ENCODE measurements around the gene ARPIN.
"Not testable (repeated sequence)": the region's sequence is repeated elsewhere in the genome, so short reads cannot be mapped to it uniquely, and the experiment has no call there.

Gene ARPIN

GRCh38 chr15:89912674-89913396 is at the start of gene ARPIN:
Gene ARPIN, minus strand, starts transcription at chr15:89912952. Its CDS starts 117 bp downstream, at chr15:89912835.
- no peak for DNase-seq

GRCh38 chr15:89958107-89958805 is 45.5 kb upstream of the ARPIN start:
- no peak for DNase-seq

DNA sequence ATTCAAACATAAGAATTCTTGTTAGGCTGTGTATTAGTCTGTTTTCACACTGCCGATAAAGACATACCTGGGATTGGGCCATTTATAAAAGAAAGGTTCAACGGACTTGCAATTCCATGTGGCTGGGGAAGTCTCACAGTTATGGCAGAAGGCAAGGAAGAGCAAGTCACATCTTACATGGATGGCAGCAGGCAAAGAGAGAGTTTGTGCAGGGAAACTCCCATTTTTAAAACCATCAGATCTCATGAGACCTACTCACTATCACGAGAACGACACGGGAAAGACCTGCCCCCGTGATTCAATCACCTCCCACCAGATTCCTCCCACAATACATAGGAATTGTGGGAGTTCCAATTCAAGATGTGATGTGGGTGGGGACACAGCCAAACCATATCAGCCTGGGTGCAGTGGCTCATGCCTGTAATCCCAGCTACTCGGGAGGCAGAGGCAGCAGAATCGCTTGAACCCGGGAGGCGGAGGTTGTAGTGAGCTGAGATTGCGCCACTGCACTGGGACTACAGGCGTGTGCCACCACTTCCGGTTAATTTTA is 42.8 kb upstream of the ARPIN start:
- DNase-seq, result not testable (repeated sequence)

GRCh38 chr15:89954541-89954940 is 41.8 kb upstream of the ARPIN start:
- no peak for DNase-seq

GRCh38 chr15:89948796-89949195 is 36.0 kb upstream of the ARPIN start:
- DNase-seq, result no peak

DNA sequence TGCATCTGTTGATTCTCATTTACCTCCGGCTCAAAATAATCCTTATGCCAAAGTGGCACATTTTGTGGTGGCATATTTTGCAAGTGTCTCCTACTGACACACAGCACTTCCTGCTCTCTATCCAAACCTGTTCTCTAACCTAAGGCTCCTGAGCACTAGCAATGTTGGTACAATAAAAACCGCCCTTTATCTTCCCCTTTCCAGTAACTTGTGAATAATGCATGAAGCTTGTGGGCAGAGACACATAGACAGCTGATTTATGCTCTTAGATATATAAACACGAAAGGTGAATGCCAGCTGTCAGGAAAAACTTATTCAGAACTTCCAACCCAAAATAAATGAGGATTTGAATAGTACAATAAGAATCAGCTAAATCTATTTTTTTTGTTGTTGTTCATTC is 34.6 kb upstream of the ARPIN start:
- no peak for DNase-seq

DNA sequence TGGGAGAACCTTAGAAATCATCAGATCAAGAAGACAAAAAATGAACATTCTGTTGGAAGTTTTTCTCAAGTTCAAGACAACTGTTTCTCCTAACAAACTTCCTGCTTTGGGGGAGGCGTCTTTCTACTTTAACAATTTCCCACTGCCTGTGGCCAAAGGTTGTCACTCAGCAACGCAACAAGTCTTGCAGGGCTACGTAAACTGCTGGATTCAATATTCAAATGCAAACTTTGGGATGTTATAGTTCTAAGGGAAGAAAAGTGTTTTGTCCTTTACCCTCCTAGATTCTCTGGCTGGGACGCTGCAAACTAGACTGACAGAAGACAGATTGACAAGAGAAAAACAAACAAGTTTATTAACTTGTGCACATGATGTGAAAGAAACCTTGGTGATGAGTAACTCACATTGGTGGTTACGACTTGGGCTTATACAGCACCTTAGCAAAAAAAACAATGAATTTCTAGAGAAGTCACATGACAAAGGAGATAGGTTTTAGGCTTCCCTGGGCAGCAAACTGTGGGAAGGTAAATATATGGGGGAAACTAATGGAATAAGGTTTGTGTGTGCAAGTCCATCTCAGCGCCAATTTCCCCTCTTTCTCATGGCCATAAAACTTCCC is 34.0 kb upstream of the ARPIN start:
- DNase-seq, result no peak

GRCh38 chr15:89943721-89944120 is 31.0 kb upstream of the ARPIN start:
- DNase-seq, result not testable (repeated sequence)

- no peak for DNase-seq
These were observed 27.2 kb upstream of the ARPIN start for GRCh38 chr15:89939910-89940309.

- not testable (repeated sequence) for DNase-seq
These were observed 26.6 kb upstream of the ARPIN start for GRCh38 chr15:89939377-89939776.

DNA sequence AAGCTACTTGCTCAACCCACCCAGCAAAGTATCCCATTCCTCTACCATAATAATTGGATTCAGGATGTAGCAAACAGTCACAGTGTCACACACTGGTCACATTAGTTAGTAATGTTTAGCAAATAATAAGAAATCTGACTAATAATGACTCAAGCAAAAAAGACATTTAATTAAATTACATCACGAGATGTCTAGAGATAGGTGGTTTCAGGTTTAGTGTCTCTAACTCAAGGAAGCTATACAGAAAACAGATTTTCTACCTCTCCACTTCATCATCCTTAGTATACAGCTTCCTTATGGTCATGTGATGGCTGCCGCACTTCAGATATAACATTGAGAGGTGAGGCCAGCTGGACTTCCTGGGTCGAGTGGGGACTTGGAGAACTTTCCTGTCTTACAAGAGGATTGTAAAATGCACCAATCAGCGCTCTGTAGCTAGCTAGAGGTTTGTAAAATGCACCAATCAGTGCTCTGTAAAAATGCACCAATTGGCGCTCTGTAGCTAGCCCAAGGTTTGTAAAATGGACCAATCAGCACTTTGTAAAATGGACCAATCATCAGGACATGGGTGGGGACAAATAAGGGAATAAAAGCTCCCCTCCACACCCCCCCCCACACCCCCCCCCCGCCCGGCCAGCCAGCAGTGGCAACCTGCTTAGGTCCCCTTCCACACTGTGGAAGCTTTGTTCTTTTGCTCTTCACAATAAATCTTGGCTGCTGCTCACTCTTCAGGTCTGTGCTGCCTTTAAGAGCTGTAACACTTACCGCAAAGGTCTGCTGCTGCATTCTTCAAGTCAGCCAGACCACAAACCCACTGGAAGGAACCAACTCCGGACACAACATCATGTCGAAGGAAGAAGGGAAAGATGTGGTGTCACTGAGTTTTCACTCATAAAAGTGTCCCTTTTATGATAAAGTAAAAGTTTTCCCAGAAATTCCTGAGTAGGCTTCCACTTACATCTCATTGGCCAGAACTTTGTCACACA is 24.9 kb upstream of the ARPIN start:
- no peak for DNase-seq

GRCh38 chr15:89936786-89937265 is 24.1 kb upstream of the ARPIN start:
- DNase-seq, result no peak

- DNase-seq, result no peak
These were observed 23.5 kb upstream of the ARPIN start for GRCh38 chr15:89936051-89936785.

GRCh38 chr15:89932880-89933279 is 20.1 kb upstream of the ARPIN start:
- no peak for DNase-seq

- no peak for DNase-seq
These were observed 15.7 kb upstream of the ARPIN start for GRCh38 chr15:89928421-89928820.

GRCh38 chr15:89926158-89926557 is 13.4 kb upstream of the ARPIN start:
- no peak for DNase-seq

DNA sequence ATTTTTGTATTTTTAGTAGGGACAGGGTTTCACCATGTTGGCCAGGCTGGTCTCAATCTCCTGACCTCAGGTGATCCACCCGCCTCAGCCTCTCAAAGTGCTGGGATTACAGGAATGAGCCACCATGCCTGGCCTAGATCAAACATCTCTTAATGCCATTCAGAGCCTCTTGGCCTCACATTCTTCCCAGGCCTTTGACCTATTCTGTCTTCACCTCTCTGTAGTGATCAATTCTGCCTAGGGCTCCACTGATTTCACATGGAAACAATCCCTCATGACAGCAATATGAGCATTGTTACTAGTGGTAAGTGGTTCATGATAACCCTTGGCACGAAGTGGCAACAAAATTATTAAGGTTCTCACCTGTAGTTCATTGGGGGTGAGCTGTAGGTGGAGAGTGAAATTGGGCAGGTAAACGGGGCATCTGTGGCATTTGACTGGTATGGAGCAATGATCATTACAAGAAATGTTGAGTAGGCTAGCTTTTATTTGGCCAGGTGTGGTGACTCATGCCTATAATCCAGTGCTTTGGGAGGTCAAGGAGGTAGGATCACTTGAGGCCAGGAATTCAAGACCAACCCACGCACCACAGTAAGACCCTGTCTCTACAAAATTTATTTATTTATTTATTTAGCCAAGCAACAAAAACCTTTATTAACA is 4.8 kb upstream of the ARPIN start:
- no peak for DNase-seq

GRCh38 chr15:89916660-89917059 is 3.9 kb upstream of the ARPIN start:
- no peak for DNase-seq

- no peak for DNase-seq
These were observed 543 bp downstream of the ARPIN start for GRCh38 chr15:89912145-89912673.

- no peak for DNase-seq
These were observed 1.7 kb downstream of the ARPIN start for GRCh38 chr15:89910891-89911626.
